ENCODE results near the gene SH3YL1.

SH3YL1 gene

GRCh38 chr2:231521-232185 lies 32.2 kb downstream of the SH3YL1 start:
- H4K20me1 ChIP-seq (ENCODE audit: control insufficient read depth, insufficient read depth, low read depth, low read length) = no peaks in the 10 kb centered on the region
- TF ChIP-seq EZH2phosphoT487 (IDR thresholded peaks at IDR 0.05; ENCODE audit: borderline replicate concordance, low read length) (no peak), CTCF (IDR thresholded peaks at IDR 0.05; ENCODE audit: low read depth, low read length, poor library complexity, severe bottlenecking) (no peak)
- no peaks in the 10 kb centered on the region for H3K36me3 ChIP-seq (ENCODE audit: control insufficient read depth, low read length)
- no peak overlapping the region for H3K4me3 ChIP-seq (ENCODE audit: low read length)
- H3F3A ChIP-seq (ENCODE audit: control insufficient read depth, insufficient read depth) = no peaks in the 10 kb centered on the region
- no peak overlapping the region for H3K27ac ChIP-seq (ENCODE audit: low read depth, low read length)
- H3K9me2 ChIP-seq (replicated peaks; ENCODE audit: control insufficient read depth, low read length) = no peaks in the 10 kb centered on the region
- no peaks in the 10 kb centered on the region for H3K4me1 ChIP-seq (ENCODE audit: control insufficient read depth, low read length)
- H3K9me3 ChIP-seq (ENCODE audit: control insufficient read depth, insufficient read depth, low read length) = no peaks in the 10 kb centered on the region
- no peaks in the 10 kb centered on the region for H3K27me3 ChIP-seq (ENCODE audit: control insufficient read depth, low read length)
- H3K79me2 ChIP-seq (ENCODE audit: control insufficient read depth, low read length) = no peaks in the 10 kb centered on the region
- H3K4me2 ChIP-seq (ENCODE audit: low read length) = no peak overlapping the region

- no peaks in the 10 kb centered on the region for H3K4me1 ChIP-seq (ENCODE audit: control insufficient read depth, low read length)
- no peaks in the 10 kb centered on the region for H3F3A ChIP-seq (ENCODE audit: control insufficient read depth, insufficient read depth)
- H3K36me3 ChIP-seq (ENCODE audit: control insufficient read depth, low read length) = no peaks in the 10 kb centered on the region
- no peak for TF ChIP-seq EZH2phosphoT487 (IDR thresholded peaks at IDR 0.05; ENCODE audit: borderline replicate concordance, low read length)
- no peak for TF ChIP-seq CTCF (IDR thresholded peaks at IDR 0.05; ENCODE audit: low read depth, low read length, poor library complexity, severe bottlenecking)
- H3K79me2 ChIP-seq (ENCODE audit: control insufficient read depth, low read length) = no peaks in the 10 kb centered on the region
- no peaks in the 10 kb centered on the region for H3K9me2 ChIP-seq (replicated peaks; ENCODE audit: control insufficient read depth, low read length)
- H3K27ac ChIP-seq (ENCODE audit: low read depth, low read length) = no peak overlapping the region
- H4K20me1 ChIP-seq (ENCODE audit: control insufficient read depth, insufficient read depth, low read depth, low read length) = no peaks in the 10 kb centered on the region
- no peaks in the 10 kb centered on the region for H3K27me3 ChIP-seq (ENCODE audit: control insufficient read depth, low read length)
- H3K4me3 ChIP-seq (ENCODE audit: low read length) = no peak overlapping the region
- no peaks in the 10 kb centered on the region for H3K9me3 ChIP-seq (ENCODE audit: control insufficient read depth, insufficient read depth, low read length)
- no peak overlapping the region for H3K4me2 ChIP-seq (ENCODE audit: low read length)
Measured at GRCh38 chr2:228518-229278, 35.1 kb downstream of the SH3YL1 start.

- TF ChIP-seq EZH2phosphoT487 (IDR thresholded peaks at IDR 0.05; ENCODE audit: borderline replicate concordance, low read length) (no peak), CTCF (IDR thresholded peaks at IDR 0.05; ENCODE audit: low read depth, low read length, poor library complexity, severe bottlenecking) (no peak)
Measured at GRCh38 chr2:228115-228514, 35.7 kb downstream of the SH3YL1 start.

More at GRCh38 chr2:228115-228514, 35.7 kb downstream of the SH3YL1 start:
- Histone ChIP-seq H3K9me2 (replicated peaks; ENCODE audit: control insufficient read depth, low read length) (no peaks in the 10 kb centered on the region), H4K20me1 (ENCODE audit: control insufficient read depth, insufficient read depth, low read depth, low read length) (no peaks in the 10 kb centered on the region), H3K36me3 (ENCODE audit: control insufficient read depth, low read length) (no peaks in the 10 kb centered on the region), H3K79me2 (ENCODE audit: control insufficient read depth, low read length) (no peaks in the 10 kb centered on the region), H3K4me3 (ENCODE audit: low read length) (no peak overlapping the region), H3K4me2 (ENCODE audit: low read length) (no peak overlapping the region), H3K4me1 (ENCODE audit: control insufficient read depth, low read length) (no peaks in the 10 kb centered on the region), H3K27me3 (ENCODE audit: control insufficient read depth, low read length) (no peaks in the 10 kb centered on the region), H3K9me3 (ENCODE audit: control insufficient read depth, insufficient read depth, low read length) (no peaks in the 10 kb centered on the region), H3K27ac (ENCODE audit: low read depth, low read length) (no peak overlapping the region), H3F3A (ENCODE audit: control insufficient read depth, insufficient read depth) (no peaks in the 10 kb centered on the region)
